Prostate gland (tissue), 2 donors: ENCODE results near the gene SFTA2.

Experiments used
- CTCF ChIP-seq, 4 experiments: fragments of 200-600 bp in 2 of 4; fragments of 450-650 bp in 2 of 4; sonication (generic) in 2 of 4; IDR thresholded peaks; 1 replicate in 3 of 4; 2 replicates in 1 of 4; pipeline ENCODE4 v1.5.1; 2016 to 2019; ENCODE audit warnings: antibody characterized with exemption in 4 of 4, mild to moderate bottlenecking in 2 of 4, moderate library complexity in 2 of 4
- POLR2A ChIP-seq: fragments of 450-650 bp; IDR thresholded peaks from one replicate; pipeline ENCODE4 v1.6.1; 2016; ENCODE audit warnings: antibody characterized with exemption, mild to moderate bottlenecking
- POLR2AphosphoS5 ChIP-seq: sonication (generic); formaldehyde crosslinking; IDR thresholded peaks from one replicate; pipeline ENCODE4 v1.6.1; 2017; ENCODE audit warnings: antibody characterized with exemption

- TF ChIP-seq CTCF (IDR thresholded peaks at IDR 0.05) (no peak), POLR2AphosphoS5 (no peak), POLR2A (no peak)
These were observed 5.3 kb downstream of the SFTA2 start for GRCh38 chr6:30926644-30927043.
